Renal cortical epithelial cell (primary cell): ENCODE measurements around the gene FXYD3. TPM values are rescaled to one million over a fixed set of nuclear protein-coding genes. Genes with fewer than 3 reads are reported as not detected.

Source experiments
- DNase-seq: peaks from one replicate; pipeline ENCODE4 v3.0.0-alpha.2; 2011; ENCODE audit warnings: low read depth
- total RNA-seq: library from RNA; depleted of rRNA; stranded (reverse); fragments of >200 nt; gene quantifications from 2 replicates; pipeline ENCODE4 v1.2.3, GENCODE V29; 2014

FXYD3 gene
- total RNA-seq, 1 donor from 2014 or later: not detected

GRCh38 chr19:35160629-35161433 lies 45.2 kb downstream of the FXYD3 start:
- DNase-seq: no peak

GRCh38 chr19:35161434-35161743 lies 45.8 kb downstream of the FXYD3 start:
- DNase-seq: no peak

GRCh38 chr19:35162471-35163326 lies 47.1 kb downstream of the FXYD3 start:
- DNase-seq: no peak

GRCh38 chr19:35164418-35164817 lies 48.8 kb downstream of the FXYD3 start:
- DNase-seq: no peak

GRCh38 chr19:35165200-35166058 lies 49.8 kb downstream of the FXYD3 start:
- no peak for DNase-seq

- no peak for DNase-seq
Observed at GRCh38 chr19:35166100-35167063, 50.8 kb downstream of the FXYD3 start.

- DNase-seq: no peak
Observed at GRCh38 chr19:35167251-35168119, 51.9 kb downstream of the FXYD3 start.

- no peak for DNase-seq
Observed at GRCh38 chr19:35168196-35168595, 52.6 kb downstream of the FXYD3 start.

- DNase-seq: no peak
Observed at GRCh38 chr19:35169221-35169995, 53.8 kb downstream of the FXYD3 start.

- no peak for DNase-seq
Observed at GRCh38 chr19:35170359-35171061, 54.9 kb downstream of the FXYD3 start.

GRCh38 chr19:35171730-35172129 lies 56.1 kb downstream of the FXYD3 start:
- no peak for DNase-seq

Other genes starting within 250 kb of the FXYD3 start
- 0.69 and 4.7 TPM in 2 replicates for gene ZNF30, start 188.9 kb upstream of the FXYD3 start, total RNA-seq
- 9.2 and 12.8 TPM in 2 replicates for gene ZNF792, start 151.6 kb upstream of the FXYD3 start, total RNA-seq
- 9.9 and 31.7 TPM in 2 replicates for gene GRAMD1A, start 115.5 kb upstream of the FXYD3 start, total RNA-seq
- gene SCN1B, start 85.4 kb upstream of the FXYD3 start, total RNA-seq: 0.52 and 2.7 TPM in 2 replicates
- gene HPN, start 74.1 kb upstream of the FXYD3 start, total RNA-seq: 1.2 and 4.2 TPM in 2 replicates
- gene LGI4, start 19.2 kb downstream of the FXYD3 start, total RNA-seq: not detected in 2 replicates
- gene FXYD1, start 23.0 kb downstream of the FXYD3 start, total RNA-seq: not detected in 2 replicates
- not detected in 2 replicates for gene FXYD7, start 27.4 kb downstream of the FXYD3 start, total RNA-seq
- gene FXYD5, start 38.9 kb downstream of the FXYD3 start, total RNA-seq: 7.2 and 10.1 TPM in 2 replicates
- not detected in 2 replicates for gene FAM187B, start 112.9 kb downstream of the FXYD3 start, total RNA-seq
- 26.6 and 42.8 TPM in 2 replicates for gene LSR, start 133.2 kb downstream of the FXYD3 start, total RNA-seq
- 29.2 and 49.7 TPM in 2 replicates for gene USF2, start 153.1 kb downstream of the FXYD3 start, total RNA-seq
- 0.05 TPM in 1 of 2 replicates, not detected in the other for gene HAMP, start 166.7 kb downstream of the FXYD3 start, total RNA-seq
- gene MAG, start 176.3 kb downstream of the FXYD3 start, total RNA-seq: not detected in 2 replicates
- not detected in 2 replicates for gene CD22, start 213.4 kb downstream of the FXYD3 start, total RNA-seq
- not detected in 2 replicates for gene FFAR1, start 232.1 kb downstream of the FXYD3 start, total RNA-seq
- not detected in 2 replicates for gene FFAR3, start 242.6 kb downstream of the FXYD3 start, total RNA-seq